ENCODE data around the gene SPRED2.

Gene SPRED2

GRCh38 chr2:65383541-65384488 lies 48.6 kb downstream of the SPRED2 start:
- TF ChIP-seq CTCF (IDR thresholded peaks at IDR 0.05; ENCODE audit: low read depth, low read length) = no peak
- TF ChIP-seq, protein P1, sequence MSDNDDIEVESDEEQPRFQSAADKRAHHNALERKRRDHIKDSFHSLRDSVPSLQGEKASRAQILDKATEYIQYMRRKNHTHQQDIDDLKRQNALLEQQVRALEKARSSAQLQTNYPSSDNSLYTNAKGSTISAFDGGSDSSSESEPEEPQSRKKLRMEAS (IDR thresholded peaks at IDR 0.05; ENCODE audit: low read depth, low read length) = no peak
- no peak for TF ChIP-seq MYC (IDR thresholded peaks at IDR 0.05; ENCODE audit: low read depth, low read length)
- no peak for TF ChIP-seq POLR2A (IDR thresholded peaks at IDR 0.05; ENCODE audit: extremely low read depth, insufficient read length)
- H3K4me3 ChIP-seq (ENCODE audit: low read depth, low read length) = no peak overlapping the region
- no peak for DNase-seq (ENCODE audit: low read depth)

DNA sequence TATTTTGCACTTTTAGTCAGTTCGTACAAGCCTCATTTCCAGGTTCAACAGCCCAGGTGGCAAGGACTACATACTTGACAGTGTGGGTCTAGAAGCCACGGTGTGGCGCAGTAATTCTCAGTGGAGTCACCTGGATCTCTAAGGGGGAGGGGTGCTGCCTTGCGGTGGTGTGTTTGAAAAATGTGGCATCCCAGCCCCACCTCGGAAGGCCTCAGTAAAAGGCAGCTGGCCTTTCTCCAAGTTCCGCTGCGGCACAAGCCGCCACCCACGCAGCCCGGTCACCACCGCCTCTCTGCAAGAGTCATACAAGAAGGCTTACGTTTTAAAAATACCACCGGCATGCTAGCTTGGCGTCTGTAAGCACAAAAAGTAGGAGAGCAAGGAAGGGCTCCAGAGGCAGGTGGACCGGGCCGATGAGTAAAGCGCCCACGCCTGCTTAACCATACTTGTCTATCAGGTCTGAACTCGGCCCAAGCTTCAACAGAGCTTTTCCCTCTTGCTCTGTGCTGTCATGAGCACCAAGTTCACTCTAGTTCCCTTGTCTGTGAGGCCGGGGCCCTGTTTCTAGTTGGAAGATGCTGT lies 49.5 kb downstream of the SPRED2 start:
- peak overlapping the region; percentile 9 for H3K4me3 ChIP-seq (ENCODE audit: low read depth, low read length)
- TF ChIP-seq MYC (IDR thresholded peaks at IDR 0.05; ENCODE audit: low read depth, low read length) (peak; percentile 79), CTCF (IDR thresholded peaks at IDR 0.05; ENCODE audit: low read depth, low read length) (no peak), POLR2A (IDR thresholded peaks at IDR 0.05; ENCODE audit: extremely low read depth, insufficient read length) (no peak)
- TF ChIP-seq, protein P1 (IDR thresholded peaks at IDR 0.05; ENCODE audit: low read depth, low read length) = peak; percentile 72
- peak; percentile 93 for DNase-seq (ENCODE audit: low read depth)

DNA sequence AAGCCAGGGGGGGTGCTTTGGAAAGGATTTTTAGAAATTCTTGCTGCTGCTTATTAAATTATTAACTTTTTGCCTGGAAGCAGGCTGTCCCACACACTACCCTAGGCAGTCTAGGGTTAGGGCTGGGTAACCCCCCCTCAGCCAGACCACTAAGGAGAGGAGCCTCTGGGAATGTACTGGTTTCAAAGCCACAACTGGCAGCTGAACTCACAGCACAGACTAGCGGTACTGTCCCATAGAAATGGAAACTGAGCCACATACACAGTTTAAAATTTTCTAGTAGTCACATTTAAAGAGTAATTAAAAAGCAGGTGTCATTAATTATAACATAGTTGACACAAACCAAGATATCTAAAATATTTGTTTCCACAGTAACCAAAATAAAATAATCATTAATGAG lies 50.1 kb downstream of the SPRED2 start:
- no peak for DNase-seq (ENCODE audit: low read depth)
- H3K4me3 ChIP-seq (ENCODE audit: low read depth, low read length) = peak overlapping the region; percentile 9
- no peak for TF ChIP-seq POLR2A (IDR thresholded peaks at IDR 0.05; ENCODE audit: extremely low read depth, insufficient read length)
- no peak for TF ChIP-seq MYC (IDR thresholded peaks at IDR 0.05; ENCODE audit: low read depth, low read length)
- TF ChIP-seq, protein P1 (IDR thresholded peaks at IDR 0.05; ENCODE audit: low read depth, low read length) = no peak
- TF ChIP-seq CTCF (IDR thresholded peaks at IDR 0.05; ENCODE audit: low read depth, low read length) = no peak

DNA sequence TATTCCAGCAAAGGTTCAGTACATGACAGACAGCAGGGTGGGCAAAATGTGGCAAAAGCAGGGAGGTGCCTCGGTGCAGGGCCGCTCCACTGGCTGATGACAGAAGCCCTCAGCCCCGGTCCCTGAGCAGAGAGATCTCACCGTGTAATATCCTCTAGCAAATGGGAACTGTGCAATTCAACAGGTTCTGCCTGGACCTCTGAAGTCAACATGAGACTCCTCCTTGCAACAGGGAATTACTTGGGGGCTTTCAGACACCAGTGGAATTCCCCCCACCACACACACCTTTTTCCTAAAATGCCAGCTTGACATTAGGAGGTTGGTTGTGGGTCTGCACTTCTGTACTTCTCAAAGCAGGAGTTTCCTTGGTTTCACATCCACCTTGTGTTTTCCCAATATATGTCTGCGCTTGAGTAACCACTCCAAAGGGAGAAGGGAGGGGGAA lies 50.8 kb downstream of the SPRED2 start:
- TF ChIP-seq CTCF (IDR thresholded peaks at IDR 0.05; ENCODE audit: low read depth, low read length) = no peak
- TF ChIP-seq POLR2A (IDR thresholded peaks at IDR 0.05; ENCODE audit: extremely low read depth, insufficient read length) = no peak
- TF ChIP-seq MYC (IDR thresholded peaks at IDR 0.05; ENCODE audit: low read depth, low read length) = no peak
- TF ChIP-seq, protein P1 (IDR thresholded peaks at IDR 0.05; ENCODE audit: low read depth, low read length) = no peak
- no peak overlapping the region for H3K4me3 ChIP-seq (ENCODE audit: low read depth, low read length)
- DNase-seq (ENCODE audit: low read depth) = no peak

GRCh38 chr2:65380255-65380654 lies 52.1 kb downstream of the SPRED2 start:
- DNase-seq (ENCODE audit: low read depth) = no peak
- TF ChIP-seq MYC (IDR thresholded peaks at IDR 0.05; ENCODE audit: low read depth, low read length) = no peak
- TF ChIP-seq POLR2A (IDR thresholded peaks at IDR 0.05; ENCODE audit: extremely low read depth, insufficient read length) = no peak
- TF ChIP-seq CTCF (IDR thresholded peaks at IDR 0.05; ENCODE audit: low read depth, low read length) = no peak
- TF ChIP-seq, protein P1 (IDR thresholded peaks at IDR 0.05; ENCODE audit: low read depth, low read length) = no peak
- H3K4me3 ChIP-seq (ENCODE audit: low read depth, low read length) = no peak overlapping the region
